Body of pancreas (tissue), 4 donors: ENCODE measurements around the gene NUBP1. TPM values are rescaled to one million over a fixed set of nuclear protein-coding genes. Genes with fewer than 3 reads are reported as not detected.

ENCODE experiments used
- ATAC-seq: fragments of 150-250 bp; one replicate; pipeline ENCODE4 v1.9.1; 2016
- DNase-seq, 4 donors: peaks; one replicate each; pipeline ENCODE4 v3.0.0-alpha.2; 2019
- H3K27ac ChIP-seq, 4 donors: fragments of 200-600 bp; sonication (generic); 1 replicate in 3 of 4; 2 replicates in 1 of 4; pipeline versions ENCODE4 v1.5.1 to v1.6.1; 2016 to 2019; ENCODE audit warnings: mild to moderate bottlenecking in 1 of 4, mixed read lengths in 1 of 4, moderate library complexity in 1 of 4
- H3K27me3 ChIP-seq, 2 donors: fragments of 200-600 bp; sonication (generic); one replicate each; pipeline ENCODE4 v1.6.0; 2016; ENCODE audit warnings: mild to moderate bottlenecking in 1 of 2
- H3K36me3 ChIP-seq, 2 donors: fragments of 200-600 bp; sonication (generic); replicated peaks in 1 of 2; 2 replicates each; pipeline ENCODE4 v1.5.1; 2016; ENCODE audit warnings: low read depth in 2 of 2; ENCODE audit not compliant: insufficient read depth in 1 of 2
- H3K4me1 ChIP-seq: fragments of 200-600 bp; sonication (generic); one replicate; pipeline ENCODE4 v1.6.0; 2016
- H3K4me3 ChIP-seq, 2 donors: fragments of 200-600 bp; sonication (generic); 1 replicate in 1 of 2; 2 replicates in 1 of 2; pipeline ENCODE4 v1.5.1; 2016 to 2019
- H3K9me3 ChIP-seq, 3 donors: fragments of 200-600 bp; sonication (generic); 1 replicate in 2 of 3; 2 replicates in 1 of 3; pipeline ENCODE4 v1.5.1; 2016
- POLR2A ChIP-seq, 3 donors: fragments of 450-650 bp; IDR thresholded peaks; one replicate each; pipeline ENCODE4 v1.6.1; 2016; ENCODE audit warnings: antibody characterized with exemption in 3 of 3, mild to moderate bottlenecking in 2 of 3
- WGBS, 2 donors: methylation state at CpG; one replicate each; pipeline ENCODE4 v1.1.5; 2017; 5-methylcytosine and 5-hydroxymethylcytosine counted together
- intact Hi-C: fragments of 100-400 bp; cut with DNase I; formaldehyde crosslinking; loops from one replicate; pipeline ENCODE4 v1.15.1; 2023
- total RNA-seq, 2 donors: library from RNA; depleted of rRNA; stranded (reverse); fragments of >200 nt; gene quantifications; one replicate each; pipeline ENCODE4 v1.1.0, GENCODE V29; 2016
- TF ChIP-seq, protein P1 (sequence below), 7 experiments: fragments of 450-650 bp in 4 of 7; fragments of 200-600 bp in 3 of 7; sonication (generic) in 3 of 7; IDR thresholded peaks; one replicate each; pipeline ENCODE4 v1.5.1; 2016 to 2019; ENCODE audit warnings: antibody characterized with exemption in 7 of 7

Gene NUBP1
- total RNA-seq, 2 donors from 2014 or later: 13.8 to 31.9 TPM

DNA sequence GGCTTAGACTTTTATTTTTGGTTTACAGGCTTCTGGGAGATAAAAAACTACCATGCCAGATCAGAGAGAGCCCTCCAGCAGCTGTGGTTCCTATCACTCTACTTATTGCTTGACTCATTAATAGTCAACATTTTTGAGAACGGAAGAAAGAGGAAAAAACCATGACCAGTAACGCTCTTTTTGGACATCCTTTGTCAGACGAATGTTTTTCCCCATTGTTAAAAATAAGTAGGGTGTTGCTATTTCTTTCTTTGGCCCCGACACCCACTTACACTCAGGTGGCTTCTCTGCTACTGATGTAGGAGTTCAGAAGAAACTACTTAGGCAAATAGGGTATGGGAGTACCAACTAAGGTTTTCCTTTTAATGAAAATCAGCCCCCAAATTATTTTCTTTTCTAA is 47.4 kb downstream of the NUBP1 start:
- H3K4me3 ChIP-seq: no peak overlapping the region
- H3K27me3 ChIP-seq: no peaks in the 10 kb centered on the region
- intact Hi-C loops: no loop called here
- WGBS, 2 donors: 74 to 86% methylated on average over 4 of the region's 4 CpGs
- ATAC-seq (no peak), DNase-seq (no peak)
- no peak for TF ChIP-seq POLR2A (IDR thresholded peaks at IDR 0.05)
- TF ChIP-seq, protein P1, sequence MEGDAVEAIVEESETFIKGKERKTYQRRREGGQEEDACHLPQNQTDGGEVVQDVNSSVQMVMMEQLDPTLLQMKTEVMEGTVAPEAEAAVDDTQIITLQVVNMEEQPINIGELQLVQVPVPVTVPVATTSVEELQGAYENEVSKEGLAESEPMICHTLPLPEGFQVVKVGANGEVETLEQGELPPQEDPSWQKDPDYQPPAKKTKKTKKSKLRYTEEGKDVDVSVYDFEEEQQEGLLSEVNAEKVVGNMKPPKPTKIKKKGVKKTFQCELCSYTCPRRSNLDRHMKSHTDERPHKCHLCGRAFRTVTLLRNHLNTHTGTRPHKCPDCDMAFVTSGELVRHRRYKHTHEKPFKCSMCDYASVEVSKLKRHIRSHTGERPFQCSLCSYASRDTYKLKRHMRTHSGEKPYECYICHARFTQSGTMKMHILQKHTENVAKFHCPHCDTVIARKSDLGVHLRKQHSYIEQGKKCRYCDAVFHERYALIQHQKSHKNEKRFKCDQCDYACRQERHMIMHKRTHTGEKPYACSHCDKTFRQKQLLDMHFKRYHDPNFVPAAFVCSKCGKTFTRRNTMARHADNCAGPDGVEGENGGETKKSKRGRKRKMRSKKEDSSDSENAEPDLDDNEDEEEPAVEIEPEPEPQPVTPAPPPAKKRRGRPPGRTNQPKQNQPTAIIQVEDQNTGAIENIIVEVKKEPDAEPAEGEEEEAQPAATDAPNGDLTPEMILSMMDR (IDR thresholded peaks at IDR 0.05): no peak
- H3K4me1 ChIP-seq: no peaks in the 10 kb centered on the region
- H3K9me3 ChIP-seq: no peaks in the 10 kb centered on the region
- no peaks in the 10 kb centered on the region for H3K36me3 ChIP-seq
- H3K27ac ChIP-seq: no peak overlapping the region

DNA sequence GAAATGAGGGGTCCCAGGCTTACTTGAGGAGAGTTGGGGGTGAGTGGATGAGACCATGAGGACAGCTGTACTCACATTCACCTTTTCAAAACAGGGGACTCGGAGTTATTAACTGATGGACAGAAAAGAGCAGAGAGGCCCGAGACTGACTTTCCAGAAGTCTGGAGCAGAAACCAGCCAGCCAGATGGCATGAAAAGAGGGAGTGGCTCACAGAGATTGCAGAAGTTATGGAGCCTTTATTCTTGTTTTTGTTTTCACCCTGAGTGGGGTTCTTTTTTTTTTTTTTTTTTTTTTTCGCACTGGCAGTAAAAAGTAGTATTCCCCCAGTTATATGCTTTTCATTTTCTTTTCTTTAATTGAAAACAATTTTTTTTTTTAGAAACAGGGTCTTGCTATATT is 56.1 kb downstream of the NUBP1 start:
- Histone ChIP-seq H3K27me3 (no peaks in the 10 kb centered on the region), H3K4me1 (peaks cover 7% of the 10 kb centered on the region), H3K4me3 (no peak overlapping the region), H3K27ac (no peak overlapping the region), H3K36me3 (no peaks in the 10 kb centered on the region), H3K9me3 (no peaks in the 10 kb centered on the region)
- ATAC-seq: no peak
- DNase-seq: no peak
- intact Hi-C loops: no loop called here
- WGBS, 2 donors: 83 to 91% methylated on average over 3 of the region's 3 CpGs
- TF ChIP-seq, protein P1 (IDR thresholded peaks at IDR 0.05): no peak
- no peak for TF ChIP-seq POLR2A (IDR thresholded peaks at IDR 0.05)

DNA sequence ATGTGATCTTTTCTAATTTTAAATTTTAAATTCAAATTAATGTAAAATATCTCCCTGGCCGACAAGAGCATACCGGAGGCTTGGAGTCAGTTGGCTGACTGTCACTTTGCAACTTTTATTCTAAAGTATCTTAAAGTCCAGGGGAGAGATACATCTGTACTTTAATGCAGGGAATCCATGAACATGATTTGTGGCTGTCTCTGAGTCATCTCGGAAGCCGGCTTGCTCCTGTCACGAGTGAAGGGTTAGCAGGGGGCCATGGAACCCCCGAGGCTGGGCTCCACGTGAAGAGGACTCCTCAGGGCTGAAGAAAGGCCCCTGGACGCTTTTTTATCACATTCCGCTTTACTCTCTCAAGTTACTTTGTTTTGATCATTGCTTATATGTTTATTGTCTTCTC is 61.7 kb downstream of the NUBP1 start:
- ATAC-seq: no peak
- Histone ChIP-seq H3K36me3 (no peaks in the 10 kb centered on the region), H3K9me3 (no peaks in the 10 kb centered on the region), H3K27ac (no peak overlapping the region), H3K4me1 (no peaks in the 10 kb centered on the region), H3K27me3 (no peaks in the 10 kb centered on the region), H3K4me3 (no peak overlapping the region)
- 81% methylated on average over 9 of the region's 9 CpGs for WGBS, 2 donors
- no peak for TF ChIP-seq POLR2A (IDR thresholded peaks at IDR 0.05)
- intact Hi-C loops: no loop called here
- DNase-seq: no peak

DNA sequence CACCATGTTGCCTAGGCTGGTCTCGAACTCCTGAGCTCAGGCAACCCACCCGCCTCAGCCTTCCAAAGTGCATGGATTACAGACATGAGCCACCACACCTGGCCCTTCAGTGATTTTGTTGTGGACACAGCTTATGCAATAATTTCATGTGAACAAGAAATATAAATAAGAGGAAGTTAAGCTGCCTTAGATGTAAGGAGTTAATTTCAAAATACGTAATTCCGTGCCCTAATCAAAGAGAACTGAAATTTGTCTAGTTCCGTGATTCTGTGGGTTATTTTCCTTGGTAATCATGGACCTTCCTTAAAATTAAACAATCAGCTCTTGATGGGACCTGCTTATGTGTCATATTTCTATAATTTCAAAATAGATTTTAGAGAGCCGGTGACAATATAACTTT is 63.1 kb downstream of the NUBP1 start:
- Histone ChIP-seq H3K27ac (no peak overlapping the region), H3K27me3 (no peaks in the 10 kb centered on the region), H3K36me3 (no peaks in the 10 kb centered on the region), H3K4me3 (no peak overlapping the region), H3K4me1 (no peaks in the 10 kb centered on the region), H3K9me3 (no peaks in the 10 kb centered on the region)
- ATAC-seq (no peak), DNase-seq (no peak)
- TF ChIP-seq, protein P1 (IDR thresholded peaks at IDR 0.05): no peak
- no peak for TF ChIP-seq POLR2A (IDR thresholded peaks at IDR 0.05)
- intact Hi-C loops: no loop called here
- 62 to 90% methylated on average over 6 of the region's 6 CpGs for WGBS, 2 donors

DNA sequence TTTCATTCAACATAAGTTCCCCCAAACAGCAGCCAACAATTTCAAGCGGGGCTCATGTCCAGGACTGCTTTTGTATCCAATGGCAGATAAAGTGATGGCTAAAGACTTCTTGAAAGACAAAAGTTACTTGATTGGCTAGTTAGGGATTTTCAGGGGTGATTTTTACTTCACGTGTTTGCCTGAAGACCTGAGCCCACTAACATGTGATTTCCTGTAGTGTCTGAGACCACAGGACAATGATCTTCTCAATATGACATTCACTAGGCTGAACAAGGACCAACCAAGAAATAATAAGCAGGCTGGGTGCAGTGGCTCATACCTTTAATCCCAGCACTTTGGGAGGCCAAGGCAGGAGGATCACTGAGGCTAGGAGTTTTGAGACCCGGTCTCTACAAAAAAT is 64.6 kb downstream of the NUBP1 start:
- no peak for DNase-seq
- Histone ChIP-seq H3K27ac (no peak overlapping the region), H3K4me3 (no peak overlapping the region), H3K36me3 (no peaks in the 10 kb centered on the region), H3K9me3 (no peaks in the 10 kb centered on the region), H3K27me3 (no peaks in the 10 kb centered on the region), H3K4me1 (no peaks in the 10 kb centered on the region)
- intact Hi-C loops: no loop called here
- 88 to 92% methylated on average over 3 of the region's 3 CpGs for WGBS, 2 donors
- no peak for TF ChIP-seq POLR2A (IDR thresholded peaks at IDR 0.05)
- TF ChIP-seq, protein P1 (IDR thresholded peaks at IDR 0.05): no peak
- ATAC-seq: no peak
